ENCODE data around the gene TMEM25. TPM values are rescaled to one million over a fixed set of nuclear protein-coding genes. Genes with fewer than 3 reads are reported as not detected.

The TMEM25 gene
- total and polyA plus RNA-seq, 2 of the 13 experiments (the other 11 are each of a cell fraction or from before 2014, with no cell fraction given), result 7.5 to 17.2 TPM

- TF ChIP-seq ARID4A (CRISPR knock-in tag; IDR thresholded peaks at IDR 0.05; ENCODE audit: borderline replicate concordance) (peak; percentile 81; the same call in 1 of the 2 replicates), ZNF12 (CRISPR knock-in tag; IDR thresholded peaks at IDR 0.05) (no peak), REL (CRISPR knock-in tag; conservative IDR thresholded peaks at IDR 0.05) (peak; percentile 86; the same call in 1 of the 2 replicates), NFIC (IDR thresholded peaks at IDR 0.05; ENCODE audit: low read length) (no peak), ZNF850 (CRISPR knock-in tag; conservative IDR thresholded peaks at IDR 0.05) (no peak), ZNF354B (CRISPR knock-in tag; IDR thresholded peaks at IDR 0.05) (no peak), BCLAF1 (IDR thresholded peaks at IDR 0.05) (no peak), U2AF2 (IDR thresholded peaks at IDR 0.05; ENCODE audit: low read depth, low read length) (no peak), SNAPC4 (CRISPR knock-in tag; IDR thresholded peaks at IDR 0.05) (no peak), ZNF281 (CRISPR knock-in tag; IDR thresholded peaks at IDR 0.05; ENCODE audit: borderline replicate concordance) (peak; percentile 65), NCOA2 (CRISPR knock-in tag; IDR thresholded peaks at IDR 0.05) (no peak)
Measured at GRCh38 chr11:118530683-118531596, at the start of gene TMEM25 (continued).

Data from HepG2 (cell line).